ENCODE measurements around the gene KRT33A. TPM values are rescaled to one million over a fixed set of nuclear protein-coding genes. Genes with fewer than 3 reads are reported as not detected.
A peak's percentile ranks its signal among the peaks of the same experiment; 100 is the strongest.

The KRT33A gene
- total and polyA plus RNA-seq, 10 donors: not detected

DNA sequence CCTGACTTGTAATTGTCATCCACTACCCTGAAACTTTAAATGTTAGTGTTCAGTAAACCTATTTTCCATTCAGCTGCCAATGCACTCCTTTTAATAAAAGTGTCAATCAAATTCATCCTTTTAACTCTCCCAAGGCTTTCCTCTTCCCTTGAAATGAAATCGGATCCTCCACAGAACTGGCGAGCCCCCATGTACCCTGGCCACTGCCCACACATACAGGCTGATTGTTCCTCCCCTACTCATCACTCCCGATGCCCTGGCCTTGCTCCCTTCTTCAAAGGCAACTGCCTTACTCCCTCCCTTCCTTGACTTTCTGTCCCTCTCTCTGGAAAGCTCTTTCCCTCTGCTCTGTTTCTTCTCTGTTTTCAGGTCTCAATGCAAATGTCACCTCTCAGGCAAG is 7.6 kb downstream of the KRT33A start:
- Histone ChIP-seq H3K4me3 (no peak overlapping the region), H3K36me3 (no peaks in the 10 kb centered on the region), H3K9me3 (peaks cover 0 to 24% (median 16%) of the 10 kb centered on the region in 8 donors), H3K27me3 (replicated peaks in 1 of 7) (no peaks in the 10 kb centered on the region), H3K4me1 (peaks cover 0 to 26% (median 14%) of the 10 kb centered on the region in 6 donors), H3K27ac (no peak overlapping the region)
- 75 to 84% (median 81%) methylated on average over 3 of the region's 3 CpGs for WGBS, 5 donors
- intact Hi-C loops (cut with DNase I; ENCODE audit: low total_unique reads): no loop called here
- DNase-seq: no peak
- TF ChIP-seq POLR2AphosphoS5 (IDR thresholded peaks at IDR 0.05) (no peak), POLR2A (IDR thresholded peaks at IDR 0.05) (no peak), CTCF (IDR thresholded peaks at IDR 0.05 in 8 of 11, conservative IDR thresholded peaks at IDR 0.05 in 3 of 11) (no peak)

DNA sequence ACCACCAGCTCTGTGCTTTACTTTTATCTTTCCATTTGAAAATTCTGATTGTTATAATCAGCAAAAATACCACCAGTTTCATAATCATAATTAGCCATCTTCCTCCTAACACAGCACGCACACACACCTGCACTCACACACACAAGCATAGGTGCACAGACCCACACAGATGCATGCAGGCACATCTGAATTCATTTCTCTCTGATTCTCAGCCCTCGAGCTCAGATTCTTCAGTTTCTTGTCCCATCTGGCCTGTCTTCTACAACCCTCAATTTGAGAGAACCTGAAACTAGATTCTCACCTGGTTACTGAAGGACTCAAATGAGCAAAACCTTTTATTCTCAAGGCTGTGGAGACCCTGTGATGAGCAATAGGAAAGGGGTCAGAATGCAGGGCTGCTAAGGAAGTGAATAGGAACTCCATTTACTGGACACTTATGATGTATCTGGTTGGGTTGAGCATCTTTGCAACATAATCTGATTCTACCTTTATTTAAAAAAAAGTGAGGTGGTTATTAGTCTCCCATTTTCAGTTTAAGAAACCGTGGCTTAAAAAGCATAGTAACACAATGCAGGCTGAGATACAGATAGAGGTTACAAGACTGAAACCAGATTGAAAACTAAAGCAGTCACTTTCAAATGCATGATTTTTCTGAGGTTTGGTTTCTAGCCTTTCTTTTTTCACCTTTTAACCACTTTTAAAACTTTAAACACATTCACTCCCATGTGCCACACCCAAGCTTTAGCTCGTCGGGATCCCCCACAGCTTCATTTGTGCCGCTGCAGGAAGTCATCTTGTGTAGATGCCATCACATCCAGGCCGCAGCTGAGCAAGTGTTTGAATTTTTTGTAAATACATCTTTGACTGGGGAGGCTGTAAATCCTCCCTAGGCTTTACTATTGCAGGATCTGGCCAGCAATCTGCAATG is 9.4 kb downstream of the KRT33A start:
- H3K4me3 ChIP-seq: no peak overlapping the region
- H3K36me3 ChIP-seq: no peaks in the 10 kb centered on the region
- no peak for DNase-seq
- WGBS, 5 donors: 67 to 77% (median 73%) methylated on average over 7 of the region's 7 CpGs
- H3K4me1 ChIP-seq: peaks cover 0 to 26% (median 14%) of the 10 kb centered on the region in 6 donors
- H3K27ac ChIP-seq: peak overlapping the region in 5 of 8 donors; percentile 19 to 84 (median 52)
- TF ChIP-seq POLR2AphosphoS5 (IDR thresholded peaks at IDR 0.05): no peak
- TF ChIP-seq CTCF (IDR thresholded peaks at IDR 0.05 in 8 of 11, conservative IDR thresholded peaks at IDR 0.05 in 3 of 11): no peak
- no peak for TF ChIP-seq POLR2A (IDR thresholded peaks at IDR 0.05)
- intact Hi-C loops (cut with DNase I; ENCODE audit: low total_unique reads): no loop called here
- no peaks in the 10 kb centered on the region for H3K27me3 ChIP-seq (replicated peaks in 1 of 7)
- H3K9me3 ChIP-seq: peaks cover 0 to 24% (median 16%) of the 10 kb centered on the region in 8 donors

- peaks cover 0 to 4% (median 0%) of the 10 kb centered on the region in 7 donors for H3K27me3 ChIP-seq (replicated peaks in 1 of 7)
- peaks cover 0 to 24% (median 16%) of the 10 kb centered on the region in 8 donors for H3K9me3 ChIP-seq
- H3K4me3 ChIP-seq: no peak overlapping the region
- whole genome bisulfite sequencing, 5 donors: 40 to 46% (median 41%) methylated on average over 3 of the region's 3 CpGs
- DNase-seq: no peak
- peak overlapping the region in 5 of 8 donors; percentile 0 to 84 (median 52) for H3K27ac ChIP-seq
- H3K4me1 ChIP-seq: peaks cover 0 to 26% (median 14%) of the 10 kb centered on the region in 6 donors
- H3K36me3 ChIP-seq: no peaks in the 10 kb centered on the region
- TF ChIP-seq POLR2AphosphoS5 (IDR thresholded peaks at IDR 0.05) (no peak), POLR2A (IDR thresholded peaks at IDR 0.05) (no peak), CTCF (IDR thresholded peaks at IDR 0.05 in 8 of 11, conservative IDR thresholded peaks at IDR 0.05 in 3 of 11) (no peak)
- intact Hi-C loops (cut with DNase I; ENCODE audit: low total_unique reads): no loop called here
Observed at GRCh38 chr17:41340494-41340893, 10.1 kb downstream of the KRT33A start.

- peak overlapping the region in 7 of 8 donors; percentile 10 to 84 (median 48) for H3K27ac ChIP-seq
- WGBS, 5 donors: 62 to 81% (median 67%) methylated on average over 2 of the region's 2 CpGs
Observed at GRCh38 chr17:41339571-41340172, 11.0 kb downstream of the KRT33A start.

More at GRCh38 chr17:41339571-41340172, 11.0 kb downstream of the KRT33A start:
- Histone ChIP-seq H3K9me3 (peaks cover 0 to 24% (median 16%) of the 10 kb centered on the region in 8 donors), H3K4me3 (no peak overlapping the region), H3K36me3 (no peaks in the 10 kb centered on the region), H3K27me3 (replicated peaks in 1 of 7) (peaks cover 0 to 6% (median 0%) of the 10 kb centered on the region in 7 donors), H3K4me1 (peaks cover 0 to 26% (median 14%) of the 10 kb centered on the region in 6 donors)
- no peak for TF ChIP-seq POLR2AphosphoS5 (IDR thresholded peaks at IDR 0.05)
- TF ChIP-seq CTCF (IDR thresholded peaks at IDR 0.05 in 8 of 11, conservative IDR thresholded peaks at IDR 0.05 in 3 of 11): no peak
- no peak for TF ChIP-seq POLR2A (IDR thresholded peaks at IDR 0.05)
- no peak for DNase-seq
- intact Hi-C loops (cut with DNase I; ENCODE audit: low total_unique reads): no loop called here
